Pancreas (tissue), 10 donors: ENCODE measurements around the gene DCTN1. TPM values are rescaled to one million over a fixed set of nuclear protein-coding genes. Genes with fewer than 3 reads are reported as not detected.
"Not testable (repeated sequence)": the region's sequence is repeated elsewhere in the genome, so short reads cannot be mapped to it uniquely, and the experiment has no call there.

Experiments
- ATAC-seq, 4 donors: fragments of 200-7000 bp; cut with Tn5 transposase; one replicate each; pipeline versions ENCODE4 v1.8.0 to v1.9.1; 2020; ENCODE audit warnings: mild to moderate bottlenecking in 4 of 4, moderate library complexity in 4 of 4
- DNase-seq, 6 donors: peaks; one replicate each; pipeline ENCODE4 v3.0.0-alpha.2; 2020
- FAIRE-seq: peaks from 2 replicates; lab custom pipeline; 2012; peaks lifted over from hg19 to GRCh38; lab: Jason Lieb, UNC
- H3K27ac ChIP-seq, 4 donors: fragments of 200-600 bp; sonication (generic); 1 replicate in 3 of 4; 2 replicates in 1 of 4; pipeline versions ENCODE4 v1.5.0 to v1.8.0; 2020
- H3K27me3 ChIP-seq, 4 donors: fragments of 200-600 bp; one replicate each; pipeline ENCODE4 v1.8.0; 2021
- H3K36me3 ChIP-seq, 3 donors: fragments of 200-600 bp; sonication (generic) in 1 of 3; one replicate each; pipeline versions ENCODE4 v1.5.0 to v1.8.0; 2020 to 2021
- H3K4me1 ChIP-seq, 3 donors: fragments of 200-600 bp; one replicate each; pipeline ENCODE4 v1.8.0; 2021
- H3K4me3 ChIP-seq, 4 donors: fragments of 200-600 bp; sonication (generic) in 2 of 4; one replicate each; pipeline versions ENCODE4 v1.5.0 to v1.8.0; 2020 to 2021
- H3K9me3 ChIP-seq, 4 donors: fragments of 200-600 bp; one replicate each; pipeline ENCODE4 v1.8.0; 2021
- WGBS, 2 donors: extraction: QIAGEN DNeasy Blood & Tissue Kit; methylation state at CpG; one replicate each; pipeline ENCODE4 v1.1.7; 2013; 5-methylcytosine and 5-hydroxymethylcytosine counted together
- intact Hi-C, 3 donors: fragments of 100-400 bp; cut with DNase I; formaldehyde crosslinking; loops; one replicate each; pipeline versions ENCODE4 v1.11.1 to v1.14.2; 2022
- polyA plus RNA-seq, 2 donors: library from polyadenylated mRNA; stranded (reverse); fragments of 200-250 nt; gene quantifications; one replicate each; pipeline ENCODE4 v1.2.3, GENCODE V29; 2013
- total RNA-seq, 6 donors: library from RNA; stranded (reverse); fragmentation: NEBNext Ultra II Directional in 4 of 6; extraction: Animal tissue kit (Norgen Biotek cat#: 25700) in 4 of 6; gene quantifications; one replicate each; pipeline versions ENCODE4 v1.2.1 to v1.2.4, GENCODE V29; 2021 to 2023
- TF ChIP-seq, protein P1 (sequence below), 4 donors: fragments of 200-600 bp; sonication (generic) in 3 of 4; IDR thresholded peaks; one replicate each; pipeline versions ENCODE4 v1.5.0 to v1.8.0; 2021; ENCODE audit warnings: antibody characterized with exemption in 4 of 4
- donor health status: healthy with polysubstance abuse.
- donor health status: DM: no; HTN: no; CAD: no; lungs with moderate emphysema.
- donor health status: DM: no; HTN: no; CAD: no.
- donor health status: control.
- donor health status: control.
- donor health status: Bipolar disorder and iron deficiency.
- donor health status: DM: yes; HTN: yes; CAD: no.
- donor health status: DM: no; HTN: no; CAD: no.
- donor health status: DM: no; HTN: no; CAD: no.
- donor health status: DM: yes; HTN: yes; CAD: no.

Gene DCTN1
- total and polyA plus RNA-seq, 8 donors, result 37.7 to 84.7 (median 51.3) TPM

DNA sequence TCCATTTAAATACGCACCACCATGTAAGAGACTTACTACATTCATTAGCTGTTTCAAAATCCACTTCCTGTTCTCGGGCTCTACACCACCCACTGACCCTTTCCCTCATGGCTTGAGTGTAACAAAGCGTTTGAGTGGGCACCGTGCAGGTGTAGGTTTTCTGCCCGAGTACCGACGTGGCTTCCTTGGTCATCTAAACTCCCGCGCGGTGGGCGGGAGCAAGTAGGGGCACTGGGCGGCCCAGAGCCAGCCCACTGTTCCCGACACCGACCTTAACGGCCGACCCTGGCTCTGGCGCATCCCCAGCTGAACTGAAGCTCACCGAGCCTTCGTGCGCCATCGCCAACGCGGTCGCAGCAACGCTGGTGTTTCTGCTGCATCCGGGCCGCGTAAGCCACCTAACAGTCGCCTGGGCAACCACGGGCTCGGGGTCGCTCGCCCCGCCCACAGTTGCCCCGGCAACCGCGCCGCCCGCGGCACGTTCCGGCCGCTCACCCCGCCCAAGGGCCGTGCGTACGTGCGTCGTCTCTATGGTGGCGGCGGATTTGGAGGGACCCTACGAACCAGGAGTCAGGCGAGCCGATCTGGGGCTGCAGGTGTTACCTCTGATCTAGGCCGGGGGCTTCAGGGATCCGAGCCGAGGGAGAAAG is 41.2 kb upstream of the DCTN1 start, which contains the start of the genes C2orf81 and WDR54:
Gene C2orf81 (minus strand): TSS at position 399 of the 650 bp plus-strand sequence. CDS start 59 bp downstream, at position 340.
Gene WDR54 (plus strand): TSS at position 510 of the 650 bp plus-strand sequence. CDS start 424 bp downstream, outside the sequence.
- FAIRE-seq (no peak), ATAC-seq (peak; percentile 88 to 96 (median 93)), DNase-seq (peak; percentile 71 to 93 (median 88))
- Histone ChIP-seq H3K27me3 (no peaks in the 10 kb centered on the region), H3K27ac (peak within 1 kb of the TSS in 2 of 4 donors; percentile 38 to 42), H3K9me3 (no peaks in the 10 kb centered on the region), H3K4me1 (peaks cover 0 to 4% (median 0%) of the 10 kb centered on the region in 3 donors), H3K36me3 (peaks cover 0 to 7% (median 0%) of the 10 kb centered on the region in 3 donors), H3K4me3 (peak within 1 kb of the TSS; percentile 33 to 63 (median 51))
- TF ChIP-seq, protein P1, sequence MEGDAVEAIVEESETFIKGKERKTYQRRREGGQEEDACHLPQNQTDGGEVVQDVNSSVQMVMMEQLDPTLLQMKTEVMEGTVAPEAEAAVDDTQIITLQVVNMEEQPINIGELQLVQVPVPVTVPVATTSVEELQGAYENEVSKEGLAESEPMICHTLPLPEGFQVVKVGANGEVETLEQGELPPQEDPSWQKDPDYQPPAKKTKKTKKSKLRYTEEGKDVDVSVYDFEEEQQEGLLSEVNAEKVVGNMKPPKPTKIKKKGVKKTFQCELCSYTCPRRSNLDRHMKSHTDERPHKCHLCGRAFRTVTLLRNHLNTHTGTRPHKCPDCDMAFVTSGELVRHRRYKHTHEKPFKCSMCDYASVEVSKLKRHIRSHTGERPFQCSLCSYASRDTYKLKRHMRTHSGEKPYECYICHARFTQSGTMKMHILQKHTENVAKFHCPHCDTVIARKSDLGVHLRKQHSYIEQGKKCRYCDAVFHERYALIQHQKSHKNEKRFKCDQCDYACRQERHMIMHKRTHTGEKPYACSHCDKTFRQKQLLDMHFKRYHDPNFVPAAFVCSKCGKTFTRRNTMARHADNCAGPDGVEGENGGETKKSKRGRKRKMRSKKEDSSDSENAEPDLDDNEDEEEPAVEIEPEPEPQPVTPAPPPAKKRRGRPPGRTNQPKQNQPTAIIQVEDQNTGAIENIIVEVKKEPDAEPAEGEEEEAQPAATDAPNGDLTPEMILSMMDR (IDR thresholded peaks at IDR 0.05), result no peak
- intact Hi-C loops, result no loop called here
- WGBS, 2 donors, result 0% methylated on average over 56 to 57 of the region's 57 CpGs

DNA sequence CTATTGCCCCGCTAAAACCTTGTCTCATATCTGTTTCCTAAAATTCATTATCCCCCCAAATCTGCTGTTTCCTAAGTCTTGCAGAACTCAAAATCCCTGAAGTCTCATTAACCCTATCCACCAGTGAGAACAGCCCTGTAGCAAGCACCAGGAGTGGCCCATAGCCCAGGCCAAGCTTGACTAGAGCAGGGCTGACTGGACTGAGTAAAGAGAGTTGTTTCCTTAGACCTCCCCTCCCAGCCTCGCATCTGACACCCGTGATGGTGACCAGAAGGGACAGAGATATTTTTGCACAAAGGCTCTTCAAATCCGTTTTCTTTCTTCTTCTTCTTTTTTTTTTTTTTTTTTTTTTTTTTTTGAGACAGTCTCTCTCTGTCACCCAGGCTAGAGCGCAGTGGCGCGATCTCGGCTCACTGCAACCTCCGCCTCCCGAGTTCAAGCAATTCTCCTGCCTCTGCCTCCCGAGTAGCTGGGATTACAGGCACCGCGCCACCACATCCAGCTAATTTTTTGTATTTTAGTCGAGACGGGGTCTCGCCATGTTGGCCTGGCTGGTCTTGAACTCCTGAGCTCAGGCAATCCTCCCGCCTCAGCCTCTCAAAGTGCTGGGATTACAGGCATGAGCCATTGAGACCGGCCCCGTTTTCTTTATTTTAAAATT is 40.5 kb upstream of the DCTN1 start:
- H3K36me3 ChIP-seq, DNase-seq, ATAC-seq, H3K27me3 ChIP-seq, H3K4me1 ChIP-seq, H3K9me3 ChIP-seq, FAIRE-seq, H3K27ac ChIP-seq, intact Hi-C loops: not testable (repeated sequence)
- WGBS, 2 donors, result 70 to 71% methylated on average over 19 of the region's 19 CpGs
- H3K4me3 ChIP-seq, result peak overlapping the region in 2 of 4 donors; percentile 51 to 63

DNA sequence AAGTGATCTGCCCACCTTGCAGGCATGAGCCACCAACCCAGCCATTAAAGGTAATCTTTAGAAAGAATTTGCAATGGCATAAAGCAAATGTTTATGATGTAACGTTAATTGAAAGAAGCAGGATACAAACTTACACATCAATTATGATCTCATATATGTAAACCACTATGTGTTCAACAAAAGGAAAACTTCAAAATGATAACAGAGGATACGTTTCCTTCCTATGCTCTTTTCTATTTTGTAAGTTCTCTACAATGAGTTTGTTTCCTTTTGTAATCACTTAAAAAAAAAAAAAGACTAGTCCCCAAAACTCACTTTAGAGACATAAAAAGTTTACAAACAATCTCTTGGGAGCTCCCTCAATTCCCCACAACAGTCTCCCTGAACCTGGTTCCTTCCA is 39.9 kb upstream of the DCTN1 start:
- intact Hi-C loops, result no loop called here
- DNase-seq, result no peak
- Histone ChIP-seq H3K36me3 (no peaks in the 10 kb centered on the region), H3K4me1 (peaks cover 0 to 4% (median 0%) of the 10 kb centered on the region in 3 donors), H3K27ac (no peak overlapping the region), H3K27me3 (no peaks in the 10 kb centered on the region), H3K9me3 (no peaks in the 10 kb centered on the region), H3K4me3 (no peak overlapping the region)
- FAIRE-seq, result no peak
- WGBS, 2 donors, result 79 to 93% methylated on average over 2 of the region's 2 CpGs
- TF ChIP-seq, protein P1 (IDR thresholded peaks at IDR 0.05), result no peak
- no peak for ATAC-seq

DNA sequence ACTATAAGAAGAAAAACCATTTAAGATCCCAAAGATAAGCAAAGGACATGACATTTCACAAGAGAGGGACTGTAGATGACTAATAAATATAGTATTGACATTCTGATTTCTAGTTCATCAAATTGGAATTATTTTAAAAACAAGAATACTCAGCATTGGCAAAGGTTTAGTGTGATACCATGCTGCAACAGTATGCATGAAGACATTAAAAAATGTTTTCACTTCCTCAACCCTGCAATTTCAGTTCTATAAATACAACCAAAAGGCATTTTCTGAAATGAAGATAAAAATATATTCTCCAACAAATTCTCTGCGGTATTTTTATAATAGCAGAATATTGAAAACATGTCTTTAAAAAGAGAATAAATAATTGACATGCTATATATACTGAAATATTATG is 39.2 kb upstream of the DCTN1 start:
- Histone ChIP-seq H3K27me3 (no peaks in the 10 kb centered on the region), H3K36me3 (no peaks in the 10 kb centered on the region), H3K4me1 (peaks cover 0 to 4% (median 0%) of the 10 kb centered on the region in 3 donors), H3K27ac (no peak overlapping the region), H3K9me3 (no peaks in the 10 kb centered on the region), H3K4me3 (no peak overlapping the region)
- DNase-seq, result no peak
- TF ChIP-seq, protein P1 (IDR thresholded peaks at IDR 0.05), result no peak
- intact Hi-C loops, result no loop called here
- no peak for FAIRE-seq
- WGBS, 2 donors, result 84 to 94% methylated on average over 1 of the region's 1 CpG
- ATAC-seq, result no peak

DNA sequence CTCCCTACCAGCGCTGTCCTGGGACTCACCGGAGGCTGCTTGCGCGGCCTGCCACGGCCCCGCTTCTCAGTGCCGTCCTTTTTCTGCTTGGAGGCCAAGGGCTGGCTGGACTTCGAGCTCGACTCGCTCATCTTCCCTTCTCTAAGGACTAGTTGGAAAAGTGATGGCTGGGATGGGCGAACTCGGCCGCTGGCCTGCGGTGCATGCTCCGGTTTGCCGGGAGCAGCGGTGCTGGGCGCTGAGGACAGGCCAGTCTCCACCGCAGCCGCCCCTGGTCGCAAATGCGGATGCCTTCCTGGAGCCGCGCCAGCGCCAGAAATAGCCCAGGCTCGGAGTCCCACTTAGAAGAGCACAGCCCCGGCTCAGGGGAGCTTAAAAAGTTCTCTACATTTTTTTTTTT is 38.2 kb upstream of the DCTN1 start:
- FAIRE-seq (no peak), DNase-seq (no peak), ATAC-seq (no peak)
- peaks cover 0 to 4% (median 0%) of the 10 kb centered on the region in 3 donors for H3K4me1 ChIP-seq
- H3K27me3 ChIP-seq, result no peaks in the 10 kb centered on the region
- H3K9me3 ChIP-seq, result no peaks in the 10 kb centered on the region
- TF ChIP-seq, protein P1 (IDR thresholded peaks at IDR 0.05), result no peak
- intact Hi-C loops, result no loop called here
- WGBS, 2 donors, result 78 to 91% methylated on average over 27 of the region's 27 CpGs
- H3K4me3 ChIP-seq, result no peak overlapping the region
- H3K36me3 ChIP-seq, result no peaks in the 10 kb centered on the region
- no peak overlapping the region for H3K27ac ChIP-seq
